ENCODE data around the gene RIPOR3.
"Not testable (repeated sequence)": the region's sequence is repeated elsewhere in the genome, so short reads cannot be mapped to it uniquely, and the experiment has no call there.

Gene RIPOR3

GRCh38 chr20:50602432-50603088, 88.8 kb downstream of the RIPOR3 start:
- no peak overlapping the region for H3K27ac ChIP-seq
- DNase-seq (ENCODE audit: low spot score), result no peak
- no peak for TF ChIP-seq CTCF (IDR thresholded peaks at IDR 0.05)
- no peak overlapping the region for H3K4me3 ChIP-seq

GRCh38 chr20:50601511-50602431, 89.6 kb downstream of the RIPOR3 start:
- Histone ChIP-seq H3K27ac (no peak overlapping the region), H3K4me3 (no peak overlapping the region)
- TF ChIP-seq CTCF (IDR thresholded peaks at IDR 0.05), result no peak
- DNase-seq (ENCODE audit: low spot score), result no peak

- Histone ChIP-seq H3K27ac (no peak overlapping the region), H3K4me3 (no peak overlapping the region)
- TF ChIP-seq CTCF (IDR thresholded peaks at IDR 0.05), result no peak
- no peak for DNase-seq (ENCODE audit: low spot score)
Measured at GRCh38 chr20:50600281-50600895, 91.0 kb downstream of the RIPOR3 start.

- H3K27ac ChIP-seq; H3K4me3 ChIP-seq; DNase-seq (ENCODE audit: low spot score): not testable (repeated sequence)
Measured at GRCh38 chr20:50598768-50599167, 92.6 kb downstream of the RIPOR3 start.

GRCh38 chr20:50598074-50598473, 93.3 kb downstream of the RIPOR3 start:
- H3K27ac ChIP-seq, result no peak overlapping the region
- H3K4me3 ChIP-seq, result no peak overlapping the region
- TF ChIP-seq CTCF (IDR thresholded peaks at IDR 0.05), result no peak
- DNase-seq (ENCODE audit: low spot score), result no peak

DNA sequence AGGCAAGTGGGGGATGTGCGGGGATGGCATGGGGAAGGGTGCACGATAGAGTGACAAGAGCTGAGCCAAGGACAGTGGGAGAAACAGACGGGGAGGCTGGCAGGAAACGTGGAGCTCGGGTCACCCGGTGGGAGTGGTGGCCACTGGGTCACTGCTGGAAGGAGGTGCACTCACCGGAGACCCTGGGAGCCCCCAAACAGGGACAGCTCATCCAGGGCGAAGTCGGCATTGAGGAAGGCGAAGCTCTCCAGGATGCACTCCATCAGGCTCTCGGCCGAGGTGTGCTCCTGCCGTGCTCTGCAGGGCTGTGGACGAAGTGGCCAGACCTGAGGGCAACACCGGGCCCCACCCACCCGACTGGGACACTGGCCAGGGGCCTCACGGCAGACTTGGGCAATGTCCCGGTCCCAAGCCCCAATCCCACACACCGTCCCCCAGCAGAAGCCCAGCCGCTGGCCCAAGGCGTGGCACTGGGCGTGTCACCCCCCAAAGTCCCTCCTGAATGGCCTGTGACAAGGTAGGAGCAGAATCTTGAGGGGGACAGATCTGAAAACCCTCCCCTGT, 93.9 kb downstream of the RIPOR3 start:
- no peak for TF ChIP-seq CTCF (IDR thresholded peaks at IDR 0.05)
- DNase-seq (ENCODE audit: low spot score), result no peak

GRCh38 chr20:50596694-50597021, 94.7 kb downstream of the RIPOR3 start:
- TF ChIP-seq CTCF (IDR thresholded peaks at IDR 0.05), result no peak
- no peak for DNase-seq (ENCODE audit: low spot score)
- Histone ChIP-seq H3K4me3 (no peak overlapping the region), H3K27ac (no peak overlapping the region)

More for the DNA sequence above, 93.9 kb downstream of the RIPOR3 start:
- Histone ChIP-seq H3K4me3 (no peak overlapping the region), H3K27ac (no peak overlapping the region)

Data from coronary artery (tissue), 2 donors.